Measurements from ENCODE around the gene ABCC6.
A peak's percentile ranks its signal among the peaks of the same experiment; 100 is the strongest.
"Not testable (repeated sequence)": the region's sequence is repeated elsewhere in the genome, so short reads cannot be mapped to it uniquely, and the experiment has no call there.

The ABCC6 gene

GRCh38 chr16:16221382-16221781 is 1.9 kb downstream of the ABCC6 start:
- DNase-seq: not testable (repeated sequence)

- not testable (repeated sequence) for DNase-seq
These were observed 2.8 kb downstream of the ABCC6 start for GRCh38 chr16:16220449-16220848.

GRCh38 chr16:16218787-16219186 is 4.5 kb downstream of the ABCC6 start:
- not testable (repeated sequence) for DNase-seq

GRCh38 chr16:16218349-16218748 is 4.9 kb downstream of the ABCC6 start:
- DNase-seq: not testable (repeated sequence)

- DNase-seq: not testable (repeated sequence)
These were observed 9.4 kb downstream of the ABCC6 start for GRCh38 chr16:16213863-16214293.

- not testable (repeated sequence) for DNase-seq
These were observed 11.9 kb downstream of the ABCC6 start for GRCh38 chr16:16211404-16211803.

- not testable (repeated sequence) for DNase-seq
These were observed 14.8 kb downstream of the ABCC6 start for GRCh38 chr16:16208461-16208860.

- DNase-seq: not testable (repeated sequence)
These were observed 15.4 kb downstream of the ABCC6 start for GRCh38 chr16:16207787-16208334.

- not testable (repeated sequence) for DNase-seq
These were observed 16.1 kb downstream of the ABCC6 start for GRCh38 chr16:16207097-16207786.

- DNase-seq: not testable (repeated sequence)
These were observed 17.4 kb downstream of the ABCC6 start for GRCh38 chr16:16205864-16206263.

- DNase-seq: not testable (repeated sequence)
These were observed 18.7 kb downstream of the ABCC6 start for GRCh38 chr16:16204552-16204951.

- not testable (repeated sequence) for DNase-seq
These were observed 19.8 kb downstream of the ABCC6 start for GRCh38 chr16:16203494-16203893.

- peak; percentile 3 for DNase-seq
These were observed 20.7 kb downstream of the ABCC6 start for GRCh38 chr16:16202400-16203143.

- DNase-seq: not testable (repeated sequence)
These were observed 21.4 kb downstream of the ABCC6 start for GRCh38 chr16:16201880-16202279.

- DNase-seq: not testable (repeated sequence)
These were observed 22.9 kb downstream of the ABCC6 start for GRCh38 chr16:16200391-16200790.

- not testable (repeated sequence) for DNase-seq
These were observed 23.9 kb downstream of the ABCC6 start for GRCh38 chr16:16199428-16199827.

- DNase-seq: no peak
These were observed 25.3 kb downstream of the ABCC6 start for GRCh38 chr16:16197966-16198365.

- DNase-seq: no peak
These were observed 26.0 kb downstream of the ABCC6 start for GRCh38 chr16:16197331-16197730.

GRCh38 chr16:16196099-16196498 is 27.2 kb downstream of the ABCC6 start:
- DNase-seq: no peak

GRCh38 chr16:16191493-16192167 is 31.7 kb downstream of the ABCC6 start:
- DNase-seq: no peak

GRCh38 chr16:16190966-16191365 is 32.3 kb downstream of the ABCC6 start:
- not testable (repeated sequence) for DNase-seq

- no peak for DNase-seq
These were observed 32.7 kb downstream of the ABCC6 start for GRCh38 chr16:16190546-16190945.

GRCh38 chr16:16189842-16190241 is 33.5 kb downstream of the ABCC6 start:
- DNase-seq: no peak

Measured in NCI-H526 treated with DMSO at 0.1 percent for 48 hours (cell line).